Esophagus mucosa (tissue), 1 donor: ENCODE data around the gene ADGRD1. TPM values are rescaled to one million over a fixed set of nuclear protein-coding genes. Genes with fewer than 3 reads are reported as not detected.

Source experiments
- ATAC-seq: fragments of 200-7000 bp; cut with Tn5 transposase; one replicate; pipeline ENCODE4 v1.9.1; 2020
- total RNA-seq: library from RNA; stranded (reverse); gene quantifications from one replicate; pipeline ENCODE4 v1.2.4, GENCODE V29; 2023
- donor health status: DM: yes; HTN: yes; CAD: no.

The ADGRD1 gene
- total RNA-seq, 1 donor from 2014 or later: 2.5 TPM

- ATAC-seq: no peak
Measured at GRCh38 chr12:131044760-131045381, 91.2 kb downstream of the ADGRD1 start.

GRCh38 chr12:131045705-131046460, 92.2 kb downstream of the ADGRD1 start:
- ATAC-seq: no peak

- no peak for ATAC-seq
Measured at GRCh38 chr12:131046813-131047788, 93.4 kb downstream of the ADGRD1 start.

DNA sequence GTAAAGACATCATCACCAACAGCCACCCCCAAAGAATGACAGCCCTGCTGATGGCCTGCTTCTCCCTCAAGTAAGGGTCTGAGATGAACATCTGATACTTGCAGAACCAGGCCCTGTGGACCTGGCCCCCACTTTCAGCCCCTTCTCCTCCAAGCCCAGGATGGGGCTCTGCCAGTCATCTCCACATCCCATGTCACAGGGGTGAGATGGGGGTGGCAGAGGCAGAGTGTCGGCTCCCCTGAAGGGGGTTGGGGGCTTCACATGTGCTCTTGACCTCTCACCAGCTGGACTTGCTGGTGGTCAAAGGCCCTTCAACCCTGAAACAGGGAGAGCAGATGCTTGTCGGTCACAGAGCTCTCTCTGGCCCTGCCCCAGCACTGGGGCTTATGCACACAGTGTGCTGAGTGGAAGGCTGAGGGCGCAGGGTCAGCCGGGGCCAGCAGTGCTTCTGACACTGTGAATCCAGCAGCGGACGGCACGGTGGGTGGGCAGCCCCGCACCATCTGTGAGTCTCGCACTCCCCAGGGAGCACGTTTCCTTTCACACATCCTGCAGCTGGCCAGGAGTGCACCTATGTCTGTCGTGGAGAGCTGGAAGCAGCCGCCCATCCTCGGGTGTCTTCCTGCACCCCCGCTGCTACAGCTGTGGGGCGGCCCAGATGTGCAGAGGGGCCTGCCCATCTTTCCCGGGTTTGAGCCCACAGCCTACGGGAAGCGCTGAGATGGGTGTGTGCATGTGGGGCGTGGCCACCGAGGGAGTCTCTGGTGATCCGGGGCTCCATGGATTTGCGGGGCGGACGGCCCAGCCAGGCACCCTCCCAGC, 94.3 kb downstream of the ADGRD1 start:
- ATAC-seq: no peak

GRCh38 chr12:131048611-131048990, 94.9 kb downstream of the ADGRD1 start:
- ATAC-seq: no peak

DNA sequence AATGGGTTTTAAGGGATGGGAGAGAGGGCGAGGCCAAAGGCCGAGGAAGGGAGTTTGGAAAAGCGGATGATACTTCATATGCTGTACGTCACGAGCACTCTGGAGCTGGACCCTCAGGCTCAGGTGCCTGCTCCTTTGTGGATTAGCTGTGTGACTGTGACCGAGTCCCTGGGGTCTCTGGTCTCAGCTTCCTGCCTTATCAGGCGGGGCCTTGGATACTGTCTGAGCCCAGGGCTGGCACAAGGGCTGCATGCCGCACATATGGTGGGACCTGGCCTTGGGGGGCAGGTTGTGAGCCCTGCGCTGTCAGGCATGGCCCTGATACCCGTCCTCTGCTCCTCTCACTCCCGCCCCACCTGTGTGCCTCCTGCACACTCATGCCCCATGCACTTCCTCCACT, 95.3 kb downstream of the ADGRD1 start:
- ATAC-seq: no peak

- ATAC-seq: no peak
Measured at GRCh38 chr12:131049549-131050339, 96.0 kb downstream of the ADGRD1 start.

DNA sequence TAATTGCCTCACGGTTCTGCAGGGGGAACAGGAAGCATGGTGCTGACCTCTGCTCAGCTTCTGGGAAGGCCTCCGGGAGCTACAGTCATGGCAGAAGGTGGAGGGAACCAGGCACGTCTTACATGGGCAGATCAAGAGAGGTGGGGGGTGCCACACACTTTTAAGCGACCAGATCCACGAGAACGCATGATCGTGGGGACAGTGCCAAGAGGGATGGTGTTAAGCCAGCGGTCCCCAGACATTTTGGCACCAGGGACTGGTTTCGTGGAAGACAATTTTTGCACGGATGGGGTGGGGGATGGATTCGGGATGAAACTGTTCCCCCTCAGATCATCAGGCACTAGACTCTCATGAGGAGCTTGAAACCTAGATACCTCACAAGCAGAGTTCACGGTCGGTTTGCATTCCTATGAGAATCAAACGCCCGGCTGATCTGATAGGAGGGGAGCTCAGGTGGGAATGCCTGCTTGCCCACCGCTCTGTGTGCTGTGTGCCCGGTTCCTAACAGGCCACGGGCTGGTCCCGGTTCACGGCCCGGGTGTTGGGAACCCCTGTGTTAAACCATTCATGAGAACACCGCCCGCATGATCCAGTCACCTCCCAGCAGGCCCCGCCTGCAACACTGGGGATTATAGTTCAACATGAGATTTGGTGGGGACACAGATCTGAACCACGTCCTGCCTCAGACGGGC, 96.9 kb downstream of the ADGRD1 start:
- ATAC-seq: no peak

DNA sequence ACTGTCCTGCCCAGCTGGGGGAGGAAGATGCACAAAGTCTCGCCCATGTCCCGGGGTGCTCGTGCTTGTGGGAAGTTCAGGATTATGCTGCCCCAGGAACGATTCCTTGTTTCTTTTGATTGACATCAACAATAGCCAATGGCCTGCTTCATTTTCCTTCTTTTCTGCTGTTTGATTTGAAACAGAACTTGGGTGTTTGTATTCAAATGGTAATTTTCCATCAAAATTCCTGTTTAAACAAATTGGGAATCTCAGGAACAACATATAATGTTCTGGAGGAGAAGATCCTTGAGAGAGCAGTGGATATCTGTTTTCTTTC, 97.4 kb downstream of the ADGRD1 start:
- no peak for ATAC-seq

- no peak for ATAC-seq
Measured at GRCh38 chr12:131052063-131052781, 98.5 kb downstream of the ADGRD1 start.

- ATAC-seq: no peak
Measured at GRCh38 chr12:131052929-131053328, 99.2 kb downstream of the ADGRD1 start.

DNA sequence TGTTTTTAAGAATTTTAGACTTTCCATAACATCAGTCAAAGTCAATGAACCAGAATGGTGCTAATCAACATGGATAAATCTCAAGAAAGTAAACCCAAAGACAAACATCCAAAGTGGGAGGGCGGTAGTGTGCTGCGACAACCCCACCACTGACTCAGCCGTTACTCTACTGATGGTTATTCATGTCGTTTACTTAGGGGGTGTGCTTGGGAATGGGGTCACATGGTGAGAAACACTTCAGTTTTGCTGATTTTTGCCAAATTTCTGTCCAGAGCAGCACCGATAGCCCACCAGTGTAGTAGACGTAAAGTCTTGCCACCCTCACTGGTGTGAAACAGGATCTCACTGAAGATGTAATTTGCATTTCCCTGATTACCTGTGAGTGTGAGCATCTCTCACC, 99.9 kb downstream of the ADGRD1 start:
- no peak for ATAC-seq

GRCh38 chr12:131054345-131055092, 100.8 kb downstream of the ADGRD1 start:
- no peak for ATAC-seq

- no peak for ATAC-seq
Measured at GRCh38 chr12:131055093-131055465, 101.4 kb downstream of the ADGRD1 start.

GRCh38 chr12:131055596-131056233, 102.0 kb downstream of the ADGRD1 start:
- no peak for ATAC-seq

GRCh38 chr12:131056626-131057025, 102.9 kb downstream of the ADGRD1 start:
- no peak for ATAC-seq

GRCh38 chr12:131057211-131057721, 103.6 kb downstream of the ADGRD1 start:
- ATAC-seq: no peak

DNA sequence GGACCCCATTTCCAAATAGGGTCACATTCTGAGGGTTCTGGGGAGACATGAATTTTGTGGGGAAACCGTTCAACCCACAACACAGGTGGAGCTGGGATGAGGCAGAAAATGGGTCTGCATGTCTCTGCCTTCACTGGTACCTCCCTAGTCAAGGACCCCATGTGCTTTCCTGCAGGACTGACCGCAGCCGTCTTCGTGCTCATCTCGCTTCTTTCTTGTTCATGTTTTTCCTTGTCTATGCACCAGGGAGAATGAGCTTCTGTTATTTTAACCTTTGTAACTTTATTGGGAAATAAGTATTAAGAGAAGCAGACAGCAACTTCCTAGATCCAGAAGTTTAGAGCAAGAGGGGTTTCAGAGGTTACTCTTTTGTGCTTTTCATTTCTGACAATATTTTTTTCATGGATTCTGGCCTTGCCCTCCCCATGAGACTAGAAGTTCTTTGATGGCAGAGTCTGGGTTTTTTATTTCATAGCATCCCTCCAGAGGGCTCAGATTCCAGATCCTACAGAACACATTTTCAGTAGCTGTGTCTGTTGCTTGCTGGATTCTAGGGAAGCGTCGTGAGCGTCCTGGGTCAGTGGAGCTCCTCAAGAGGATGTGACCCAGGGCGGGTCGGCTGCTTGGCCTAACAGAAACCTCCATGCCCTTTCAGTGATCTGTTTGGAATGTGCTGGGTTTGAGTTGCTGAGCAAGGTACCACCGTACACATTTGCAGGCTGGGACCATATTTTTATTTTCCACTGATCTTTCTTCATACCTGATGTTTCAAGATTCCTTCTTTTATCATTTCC, 104.2 kb downstream of the ADGRD1 start:
- no peak for ATAC-seq
